ENCODE data around the gene LIG1.
A peak's percentile ranks its signal among the peaks of the same experiment; 100 is the strongest.
"Not testable (repeated sequence)": the region's sequence is repeated elsewhere in the genome, so short reads cannot be mapped to it uniquely, and the experiment has no call there.

The LIG1 gene

DNA sequence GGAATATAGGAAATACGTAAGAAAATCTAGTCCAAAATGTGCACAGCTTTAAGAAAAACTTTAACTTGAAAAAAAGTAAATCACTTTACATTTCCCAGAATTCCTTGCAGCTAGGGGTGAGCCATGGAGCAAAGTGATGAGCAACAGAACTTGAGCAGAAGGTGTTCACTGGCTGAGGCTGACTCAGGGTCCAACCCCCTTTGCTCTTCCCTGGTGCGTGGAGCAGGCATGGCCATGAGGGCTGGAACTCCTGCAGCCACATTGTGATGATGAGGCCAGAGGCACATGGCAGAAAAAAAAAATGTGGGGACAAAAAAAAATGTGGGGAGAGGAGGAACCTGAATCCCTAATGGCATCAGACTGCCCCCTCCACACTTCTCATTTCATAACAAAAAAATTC lies 49.6 kb downstream of the LIG1 start:
- DNase-seq, result no peak

DNA sequence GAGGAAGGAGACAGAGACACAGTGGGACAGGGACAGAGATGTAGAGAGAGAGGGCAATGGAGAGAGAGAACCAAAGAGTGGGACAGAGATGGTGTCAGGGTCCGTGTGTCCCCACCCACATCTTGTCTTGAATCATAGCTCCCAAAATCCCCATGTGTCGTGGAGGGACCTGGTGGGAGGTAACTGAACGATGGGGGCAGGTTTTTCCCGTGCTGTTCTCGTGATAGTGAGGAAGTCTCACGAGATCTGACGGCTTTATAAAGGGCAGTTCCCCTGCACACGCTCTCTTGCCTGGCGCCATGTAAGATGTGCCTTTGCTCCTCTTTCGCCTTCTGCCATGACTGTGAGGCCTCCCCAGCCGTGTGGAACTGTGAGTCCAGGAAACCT lies 52.0 kb downstream of the LIG1 start:
- DNase-seq, result no peak

DNA sequence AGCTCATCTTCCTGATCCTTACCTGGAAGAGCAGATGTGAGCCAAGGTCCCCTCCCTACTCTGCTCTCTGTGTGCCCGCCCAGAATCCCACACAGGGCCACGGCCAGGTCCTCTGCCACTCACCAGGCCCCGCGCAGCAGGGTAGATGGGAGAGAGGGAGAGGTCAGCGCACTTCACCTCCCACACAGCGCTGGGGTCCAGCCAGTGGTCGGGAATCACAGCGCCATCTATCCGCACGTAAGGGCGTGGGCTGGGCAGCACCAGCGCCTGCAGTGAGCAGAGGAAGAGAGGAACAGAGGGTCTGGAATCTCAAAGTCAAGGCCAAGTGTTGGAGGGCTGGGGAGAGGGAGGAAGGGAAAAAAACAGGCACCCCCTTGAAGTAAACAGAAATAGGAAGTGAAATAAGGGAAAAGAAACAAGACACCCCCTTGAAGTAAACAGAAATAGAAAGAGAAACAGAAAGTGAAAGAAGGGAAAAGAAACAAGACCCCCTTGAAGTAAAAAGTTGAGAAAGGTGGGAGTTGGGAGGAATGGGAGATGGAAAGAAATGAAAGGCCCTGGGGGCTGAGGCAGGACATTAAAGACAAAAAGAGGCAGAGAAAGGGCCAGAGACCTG lies 52.5 kb downstream of the LIG1 start:
- no peak for DNase-seq

DNA sequence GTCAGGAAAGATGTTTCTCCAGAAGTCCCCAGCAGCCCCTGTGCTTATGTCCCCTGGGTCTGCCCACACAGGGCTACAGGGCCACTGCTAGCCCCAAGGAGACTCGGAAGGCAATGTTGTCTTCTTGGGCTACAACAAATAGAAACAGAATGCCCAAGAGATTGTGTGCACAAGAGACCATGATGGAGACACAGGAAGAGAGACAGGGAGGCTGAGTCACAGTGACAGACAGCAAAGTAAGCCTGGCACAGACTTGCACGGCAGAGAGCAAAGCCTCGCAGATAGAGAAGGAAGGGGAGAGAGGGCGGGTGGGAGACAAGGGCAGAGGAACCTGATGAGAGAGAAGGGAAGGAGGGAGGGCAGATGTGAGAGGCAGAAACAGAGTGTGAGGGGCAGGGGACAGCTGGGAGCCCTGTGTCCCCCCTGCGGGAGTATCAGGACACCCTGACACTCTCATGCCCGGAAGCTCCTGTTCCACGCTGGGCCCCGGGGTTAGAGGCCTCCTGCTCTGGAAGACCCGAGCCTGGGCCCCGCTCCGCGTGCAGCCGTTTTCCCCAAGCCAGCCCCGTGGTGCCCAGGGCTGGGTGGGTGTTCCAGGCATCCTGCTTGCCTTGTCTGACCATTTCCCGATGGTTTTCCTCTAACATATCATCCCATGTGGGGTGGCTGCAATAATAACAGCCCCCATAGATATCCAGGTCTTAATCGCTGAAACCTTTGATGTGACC lies 56.8 kb downstream of the LIG1 start:
- no peak for DNase-seq

DNA sequence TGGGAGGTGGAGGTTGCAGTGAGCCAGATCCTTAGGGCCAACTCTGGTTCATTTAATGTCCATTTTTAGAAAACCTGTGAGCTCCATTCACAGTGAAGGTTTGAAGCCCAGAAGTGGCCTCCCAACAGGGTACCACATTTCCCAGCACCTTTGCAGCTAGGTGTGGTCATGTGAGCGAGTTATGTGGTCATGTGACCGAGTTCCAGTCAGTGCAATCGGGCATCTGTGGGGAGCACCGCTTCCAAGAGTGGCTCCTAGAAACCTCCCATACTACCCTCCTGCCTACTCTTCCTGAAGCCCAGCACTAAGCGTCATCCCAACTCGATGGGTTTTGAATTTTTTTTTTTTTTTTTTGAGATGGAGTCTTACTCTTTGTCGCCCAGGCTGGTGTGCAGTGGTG lies 58.9 kb downstream of the LIG1 start:
- DNase-seq, result no peak

DNA sequence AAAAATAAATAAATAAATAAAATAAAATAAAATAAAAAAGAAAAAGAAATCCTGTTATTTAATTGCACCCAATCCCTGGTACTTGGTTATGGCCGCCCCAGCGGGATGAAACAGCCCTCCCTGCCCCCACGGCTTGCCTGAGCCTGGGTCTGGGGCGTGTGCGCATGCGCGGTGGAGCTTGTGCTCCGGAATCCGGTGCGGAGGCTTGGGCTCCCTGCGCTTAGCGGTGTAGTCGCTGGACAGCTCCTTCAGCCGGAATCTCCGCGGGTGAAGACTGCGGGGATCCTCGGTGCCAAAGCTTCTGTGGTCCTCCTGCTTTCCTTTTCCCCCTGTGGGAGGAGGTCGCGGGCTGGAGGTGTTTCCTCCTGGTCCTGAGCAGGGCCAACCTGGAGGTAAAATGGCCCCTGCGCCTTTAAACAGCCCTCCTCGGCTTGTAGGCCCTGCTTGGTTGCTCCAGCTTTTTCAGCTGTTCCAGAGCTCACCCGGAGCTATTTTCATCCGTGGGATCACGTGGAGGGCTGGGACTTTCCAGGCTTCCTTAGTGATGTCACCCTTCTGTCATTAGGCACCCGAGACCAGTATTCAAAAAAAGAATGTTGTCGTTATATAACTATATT lies 59.7 kb downstream of the LIG1 start, which contains the start of gene PLA2G4C:
Gene PLA2G4C, minus strand, starts transcription at position 468 of the 617 bp plus-strand sequence. CDS start 4,288 bp downstream, outside the sequence.
- DNase-seq, result peak; percentile 94

DNA sequence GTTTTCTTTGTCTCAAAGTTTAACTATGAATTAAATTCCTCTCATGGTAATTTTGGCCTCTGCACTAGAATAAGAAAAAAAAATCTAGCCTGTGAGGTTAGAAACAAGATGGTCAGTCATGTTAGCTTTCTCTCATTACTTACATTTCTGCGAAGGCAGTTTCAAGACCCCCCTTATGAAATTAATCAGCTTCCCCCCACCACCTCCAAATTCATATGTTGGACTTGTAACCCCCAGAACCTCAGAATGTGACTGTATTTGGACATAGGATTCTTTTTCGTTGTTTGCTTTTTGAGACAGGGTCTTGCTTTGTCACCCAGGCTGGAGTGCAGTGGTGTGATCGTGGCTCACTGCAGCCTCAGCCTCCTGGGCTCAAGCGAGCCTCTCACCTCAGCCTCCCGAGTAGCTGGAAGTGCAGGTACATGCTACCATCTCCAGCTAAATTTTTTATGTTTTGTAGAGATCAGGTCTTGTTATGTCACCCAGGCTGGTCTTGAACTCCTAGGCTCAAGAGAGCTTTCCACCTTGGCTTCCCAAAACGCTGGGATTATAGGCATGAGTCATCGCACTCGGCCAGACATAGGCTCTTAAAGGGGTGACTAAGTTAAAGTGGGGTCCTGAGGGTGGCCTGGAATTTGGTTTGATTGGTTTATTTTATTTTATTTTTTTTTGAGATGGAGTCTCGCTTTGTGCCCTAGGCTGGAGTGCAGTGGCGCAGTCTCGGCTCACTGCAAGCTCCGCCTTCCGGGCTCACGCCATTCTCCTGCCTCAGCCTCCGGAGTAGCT lies 61.0 kb downstream of the LIG1 start:
- no peak for DNase-seq

DNA sequence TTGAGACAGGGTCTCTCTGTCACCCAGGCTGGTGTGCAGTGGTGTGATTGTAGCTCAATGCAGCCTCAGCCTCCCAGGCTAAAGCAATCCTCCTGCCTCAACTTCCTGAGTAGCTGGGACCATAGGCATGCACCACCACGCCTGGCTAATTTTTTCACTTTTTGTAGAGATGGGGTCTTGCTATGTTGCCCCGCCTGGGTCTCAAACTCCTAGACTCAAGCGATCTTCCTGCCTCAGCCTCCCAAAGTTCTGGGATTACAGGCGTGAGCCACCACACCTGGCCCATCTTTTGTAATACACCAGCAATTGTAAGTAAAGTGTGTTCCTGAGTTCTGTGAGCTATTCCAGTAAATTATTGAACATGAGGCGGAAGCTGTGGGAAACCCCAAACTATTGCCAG lies 66.2 kb downstream of the LIG1 start:
- no peak for DNase-seq

DNA sequence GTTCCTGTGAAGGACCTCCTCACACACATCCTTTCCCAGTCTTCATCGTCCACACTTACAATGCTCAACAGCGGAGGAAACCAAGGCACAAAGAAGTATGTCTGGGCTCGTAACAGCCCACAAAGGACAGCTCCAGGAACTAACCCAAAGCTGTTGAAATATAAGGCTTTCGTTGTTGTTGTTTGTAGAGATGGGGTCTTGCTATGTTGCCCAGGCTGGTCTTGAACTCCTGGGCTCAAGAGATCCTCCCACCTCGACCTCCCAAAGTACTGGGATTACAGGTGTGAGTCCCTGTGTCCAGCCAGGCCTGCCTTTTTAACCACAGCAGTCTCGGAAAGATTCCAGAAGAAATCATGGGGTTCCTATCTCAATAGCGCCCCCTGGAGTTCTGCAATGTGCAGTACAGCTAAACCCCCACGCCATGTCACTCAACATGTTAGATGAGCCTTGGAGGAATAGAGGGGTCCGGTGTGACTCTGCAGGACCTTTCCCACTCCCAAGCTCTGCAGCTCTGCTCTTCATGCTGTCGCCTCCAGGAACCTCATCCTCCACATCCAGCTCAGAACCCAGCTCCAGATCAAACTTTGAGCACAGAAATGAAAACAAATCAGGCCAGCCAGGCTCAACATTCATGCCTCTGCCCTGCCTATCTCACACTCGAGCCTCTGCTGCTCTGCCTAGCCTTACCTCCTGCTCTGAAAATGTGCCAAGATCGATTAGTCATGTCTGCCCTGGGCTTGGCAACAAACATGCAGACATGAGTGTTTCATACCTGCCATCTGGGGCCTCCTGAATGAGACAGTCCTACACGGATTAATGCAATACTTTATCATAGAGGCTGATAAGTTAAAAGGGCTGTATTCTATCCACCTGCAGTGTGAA lies 67.0 kb downstream of the LIG1 start:
- no peak for DNase-seq

DNA sequence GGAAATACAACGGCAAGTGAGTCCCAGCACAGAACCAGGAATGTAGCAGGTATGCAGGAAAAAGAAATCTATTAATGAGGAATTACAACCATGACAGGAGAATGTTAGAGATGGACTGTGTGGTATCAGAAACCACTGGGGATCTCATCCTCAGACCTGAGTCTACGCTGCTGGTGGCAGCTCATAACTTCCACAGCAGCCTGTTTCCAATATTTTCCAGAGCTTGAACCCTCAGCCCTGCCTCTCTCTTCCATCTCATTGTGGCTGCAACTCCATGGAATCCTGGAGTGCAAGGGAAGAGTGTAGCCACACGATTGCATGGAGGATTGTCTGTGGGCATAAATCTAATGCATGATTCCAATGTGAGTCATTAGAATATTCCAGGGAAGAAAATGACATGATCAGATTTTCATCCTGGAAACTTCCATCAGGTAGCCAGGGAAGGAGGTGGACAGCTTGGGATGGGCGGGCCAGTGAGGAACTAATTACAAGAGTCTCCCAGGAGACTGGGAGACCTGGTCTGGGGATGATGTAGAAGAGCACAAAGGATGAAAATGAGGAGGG lies 74.5 kb downstream of the LIG1 start:
- DNase-seq, result no peak

DNA sequence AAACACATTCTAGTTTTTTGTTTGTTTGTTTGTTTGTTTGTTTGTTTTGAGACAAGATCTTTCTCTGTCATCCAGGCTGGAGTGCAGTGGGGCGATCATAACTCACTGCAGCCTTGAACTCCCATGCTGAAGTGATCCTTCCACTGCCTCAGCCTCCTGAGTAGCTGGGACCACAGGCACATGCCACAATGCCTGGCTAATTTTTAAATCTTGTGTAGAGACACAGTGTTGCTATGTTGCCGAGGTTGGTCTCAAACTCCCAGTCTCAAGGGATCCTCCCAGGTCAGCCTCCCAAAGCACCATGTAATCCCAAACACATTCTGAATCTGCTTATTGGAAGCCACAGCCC lies 75.3 kb downstream of the LIG1 start:
- DNase-seq, result no peak

DNA sequence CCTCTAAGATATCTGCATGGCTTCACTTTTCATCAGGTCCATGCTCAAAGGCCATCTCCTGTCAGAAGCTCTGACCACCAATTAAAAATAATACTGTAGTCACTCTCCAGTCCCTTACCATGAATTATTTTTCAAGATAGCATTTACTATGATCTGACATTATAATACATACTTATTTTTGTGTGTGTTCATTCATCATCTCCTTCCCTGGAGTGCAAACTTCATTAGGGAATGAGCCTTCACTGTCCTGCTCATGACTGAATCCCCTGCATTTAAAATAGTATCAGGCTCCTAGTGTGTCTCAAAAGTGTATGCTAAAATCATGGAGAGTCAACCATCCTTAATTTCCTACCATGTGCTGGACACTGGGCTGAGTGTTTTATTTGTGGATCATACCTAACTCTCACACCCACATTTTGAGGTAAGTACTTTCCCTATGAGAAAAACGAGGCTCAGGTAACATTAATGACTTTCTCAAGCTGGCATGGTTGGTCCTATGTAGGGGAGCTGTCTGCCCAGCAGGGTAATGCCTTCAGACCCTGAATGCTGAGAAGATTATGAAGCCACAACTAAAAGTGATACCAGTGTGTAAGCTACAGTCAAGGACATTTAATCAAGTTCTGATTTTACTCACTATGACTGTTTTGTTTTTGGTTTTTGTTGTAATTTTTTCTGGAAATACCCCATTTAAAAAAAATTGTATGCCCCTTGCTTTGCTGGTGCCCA lies 75.9 kb downstream of the LIG1 start:
- no peak for DNase-seq

DNA sequence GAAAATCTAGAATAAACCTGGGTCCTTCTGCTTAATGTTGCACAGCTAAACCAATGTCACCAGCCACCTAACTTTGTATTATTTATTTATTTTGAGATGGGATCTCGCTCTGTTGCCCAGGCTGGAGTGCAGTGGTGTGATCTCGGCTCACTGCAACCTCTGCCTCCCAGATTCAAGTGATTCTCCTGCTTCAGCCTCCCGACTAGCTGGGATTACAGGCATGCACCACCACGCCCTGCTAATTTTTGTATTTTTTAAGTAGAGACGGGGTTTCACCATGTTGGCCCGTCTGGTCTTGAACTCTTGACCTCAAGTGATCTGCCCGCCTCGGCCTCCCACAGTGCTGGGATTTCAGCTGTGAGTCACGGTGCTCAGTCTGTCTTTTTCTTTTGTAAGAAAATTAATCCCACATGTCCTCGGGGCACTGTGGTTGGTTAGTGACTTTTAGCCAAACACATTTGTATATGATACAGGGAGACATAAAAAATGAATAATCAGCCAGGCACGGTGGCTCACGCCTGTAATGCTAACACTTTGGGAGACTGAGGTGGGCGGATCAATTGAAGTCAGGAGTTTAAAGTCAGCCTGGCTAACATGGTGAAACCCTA lies 78.9 kb downstream of the LIG1 start:
- DNase-seq, result not testable (repeated sequence)

DNA sequence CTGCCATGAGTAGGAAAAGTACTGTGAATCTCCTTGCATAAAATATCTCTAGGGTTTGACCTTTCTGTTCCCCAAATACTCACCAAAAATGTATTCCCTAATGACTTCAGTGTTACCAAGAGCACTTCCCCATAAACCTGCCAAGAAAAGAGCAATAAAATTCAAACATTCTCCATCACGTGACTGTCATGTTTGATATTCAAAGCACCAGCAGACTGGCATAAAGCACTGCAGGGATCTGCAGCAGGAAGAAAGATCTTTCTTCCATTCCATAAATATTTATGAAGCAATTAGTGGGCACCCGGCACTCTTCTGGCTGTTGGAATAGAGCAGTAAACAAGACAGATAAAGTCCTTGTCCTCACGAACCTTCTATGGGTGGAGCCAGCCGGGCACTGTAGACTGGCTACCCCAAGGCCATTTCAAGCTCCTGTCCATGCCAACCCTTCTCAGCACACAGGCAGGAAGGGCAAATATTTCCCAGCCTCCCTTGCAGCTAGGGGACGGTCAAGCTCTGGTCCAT lies 79.8 kb downstream of the LIG1 start:
- DNase-seq, result no peak

DNA sequence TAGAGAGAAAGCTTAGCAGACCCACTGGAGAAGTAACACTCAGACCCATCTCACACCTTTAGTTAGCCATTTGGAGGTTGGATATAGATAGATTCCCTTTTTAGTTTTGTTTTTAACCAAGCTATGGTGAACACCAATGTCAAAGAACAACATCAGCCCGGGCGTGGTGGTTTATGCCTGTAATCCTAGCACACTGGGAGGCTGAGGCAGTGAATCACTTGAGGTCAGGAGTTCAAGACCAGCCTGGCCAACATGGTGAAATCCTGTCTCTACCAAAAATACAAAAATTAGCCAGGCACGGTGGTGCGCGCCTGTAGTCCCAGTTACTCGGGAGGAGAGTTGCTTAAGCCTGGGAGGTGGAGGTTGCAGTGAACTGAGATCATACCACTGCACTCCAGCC lies 81.2 kb downstream of the LIG1 start:
- DNase-seq, result not testable (repeated sequence)

DNA sequence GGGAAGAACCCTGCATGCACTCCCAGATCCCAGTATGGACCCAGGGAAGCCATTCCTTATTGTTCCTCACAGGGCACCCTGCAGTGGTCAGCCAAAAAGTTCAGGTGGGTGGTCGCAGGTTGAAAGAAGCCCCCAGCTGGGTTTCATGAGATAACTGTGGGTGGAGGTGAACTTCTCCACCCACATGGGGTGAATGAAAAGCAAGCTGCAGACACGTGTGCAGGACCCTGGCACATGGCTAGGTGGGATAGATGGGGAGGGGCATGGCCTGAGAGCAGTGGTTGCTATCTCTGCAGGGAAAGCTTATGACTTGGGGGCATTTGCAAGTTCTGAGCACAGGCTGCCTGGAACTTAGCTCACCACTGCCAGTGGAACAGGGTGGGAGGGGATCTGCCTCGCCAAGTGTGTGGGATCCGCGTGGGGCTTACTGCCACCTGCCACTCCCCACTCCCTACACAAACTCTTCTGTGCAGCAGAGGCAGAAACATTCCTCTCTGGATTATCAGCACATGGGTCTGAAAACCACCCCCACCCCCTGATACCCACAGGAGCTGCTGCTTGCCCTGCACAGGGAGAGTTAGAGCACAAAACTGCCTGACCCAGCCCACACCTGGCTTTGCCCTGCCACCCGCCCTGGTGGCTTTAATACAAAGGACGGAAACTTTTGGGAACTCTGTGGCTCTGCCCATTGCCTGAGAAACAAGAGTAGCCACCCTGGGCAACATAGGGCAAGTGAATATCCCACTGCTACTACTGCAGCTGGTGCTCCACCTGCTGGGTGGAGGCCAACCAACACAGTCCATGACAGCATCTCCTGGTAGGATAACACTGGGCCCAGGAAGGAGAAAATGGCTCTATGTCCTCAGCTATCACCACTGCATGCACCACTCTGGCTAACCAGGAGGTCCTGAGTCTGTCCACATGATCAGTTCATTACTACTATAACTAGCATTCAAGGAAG lies 84.0 kb downstream of the LIG1 start:
- no peak for DNase-seq

DNA sequence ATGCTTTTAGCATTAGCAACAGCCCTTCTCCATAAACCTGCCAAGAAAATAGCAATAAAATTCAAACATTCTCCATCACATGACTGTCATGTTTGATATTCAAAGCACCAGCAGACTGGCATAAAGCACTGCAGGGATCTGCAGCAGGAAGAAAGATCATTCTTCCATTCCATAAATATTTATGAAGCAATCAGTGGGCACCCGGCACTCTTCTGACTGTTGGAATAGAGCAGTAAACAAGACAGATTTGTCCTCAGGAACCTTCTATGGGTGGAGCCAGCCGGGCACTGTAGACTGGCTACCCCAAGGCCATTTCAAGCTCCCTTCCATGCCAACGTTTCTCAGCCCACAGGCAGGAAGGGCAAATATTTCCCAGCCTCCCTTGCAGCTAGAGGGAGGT lies 85.1 kb downstream of the LIG1 start:
- DNase-seq, result no peak

DNA sequence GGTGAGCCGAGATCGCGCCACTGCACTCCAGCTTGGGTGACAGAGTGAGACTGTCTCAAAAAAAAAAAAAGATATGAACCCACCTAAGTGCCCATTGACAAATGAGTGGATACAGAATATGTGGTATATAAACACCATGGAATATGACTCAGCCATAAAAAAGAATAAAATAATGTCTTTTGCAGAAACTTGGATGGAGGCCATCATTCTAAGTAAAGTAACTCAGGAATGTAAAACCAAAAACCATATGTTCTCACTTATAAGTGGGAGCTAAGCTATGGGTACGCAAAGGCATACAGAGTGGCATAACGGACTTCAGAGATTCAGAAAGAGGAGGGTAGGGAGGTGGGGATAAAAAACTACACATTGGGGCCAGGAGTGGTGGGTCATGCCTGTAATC lies 89.0 kb downstream of the LIG1 start:
- DNase-seq, result no peak

DNA sequence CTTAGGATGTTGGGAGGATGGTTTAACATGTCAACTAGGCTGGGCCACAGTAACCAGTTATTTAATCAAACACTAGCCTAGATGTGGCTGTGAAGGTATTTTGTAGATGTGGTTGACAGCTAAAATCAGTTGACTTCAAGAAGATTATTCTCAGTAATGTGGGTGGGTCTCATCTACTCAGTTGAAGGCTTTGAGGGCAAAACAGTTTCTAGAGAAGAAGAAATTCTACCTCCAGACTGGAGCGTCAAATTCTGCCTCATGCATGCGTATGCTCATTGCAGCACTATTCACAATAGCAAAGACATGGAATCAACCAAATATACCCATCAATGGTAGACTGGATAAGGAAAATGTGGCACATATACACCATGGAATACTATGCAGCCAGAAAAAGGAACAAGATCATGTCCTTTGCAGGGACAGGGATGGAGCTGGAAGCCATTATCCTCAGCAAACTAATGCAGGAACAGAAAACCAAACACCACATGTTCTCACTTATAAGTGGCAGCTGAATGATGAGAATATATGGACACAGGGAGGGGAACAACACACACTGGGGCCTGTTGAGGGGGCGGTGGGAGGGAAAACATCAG lies 99.9 kb downstream of the LIG1 start:
- not testable (repeated sequence) for DNase-seq
